ENCODE measurements around the gene PAX5.

PAX5 gene

DNA sequence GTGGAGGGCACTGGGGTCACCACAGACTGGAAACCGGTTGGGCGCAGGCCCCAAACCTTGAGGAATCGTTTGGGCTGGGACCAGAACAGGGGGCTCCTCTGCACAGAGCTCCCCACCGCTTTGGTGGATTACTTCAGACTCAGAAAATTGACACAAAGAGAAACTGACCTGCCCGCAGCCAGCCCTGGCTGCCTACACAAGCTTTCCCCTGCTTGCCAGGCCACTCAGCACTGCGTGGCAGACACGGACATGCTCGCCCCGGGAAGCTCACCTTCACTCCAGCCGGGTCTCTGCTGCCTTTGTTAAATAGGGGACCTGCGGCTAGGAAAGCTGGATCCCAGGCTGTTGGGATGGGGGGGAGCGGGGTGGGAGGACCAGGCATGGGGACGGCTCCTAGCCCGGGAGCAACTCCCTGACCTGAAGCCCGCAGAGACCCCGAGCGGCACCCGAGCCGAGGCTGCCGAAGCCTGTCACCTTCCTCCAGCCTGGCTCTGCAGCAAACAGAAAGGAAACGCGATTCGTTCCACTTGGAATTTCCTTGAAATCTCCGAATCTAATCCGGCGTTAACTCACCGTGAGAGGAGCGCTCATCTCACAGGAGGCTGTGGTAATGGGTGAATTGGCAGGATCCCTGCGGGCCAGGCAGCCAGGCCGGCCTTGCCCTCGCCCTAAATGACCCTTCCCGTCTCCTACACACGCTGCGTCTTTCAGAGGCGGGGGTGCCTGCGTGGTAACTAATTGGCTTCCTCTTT is 8.8 kb downstream of the PAX5 start:
- DNase-seq (ENCODE audit: low read depth), result no peak

DNA sequence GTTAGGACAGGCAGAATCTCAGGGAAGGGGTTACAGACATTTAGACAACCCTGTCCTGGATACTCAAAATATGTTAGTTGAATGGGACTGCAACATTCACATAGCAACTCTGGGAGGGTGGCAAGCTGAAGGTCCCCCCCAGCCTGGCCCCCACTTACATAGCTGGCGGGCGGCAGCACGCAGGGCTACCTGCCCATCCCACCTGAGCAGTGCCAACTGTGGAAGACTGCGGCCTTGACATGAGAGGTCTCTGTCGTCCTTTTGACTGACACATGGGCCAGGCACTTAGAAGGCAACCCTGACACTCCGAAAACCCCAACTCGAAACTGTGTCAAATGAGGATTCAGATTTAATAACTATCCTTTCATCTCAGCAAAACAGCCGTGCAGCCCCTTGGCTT is 16.5 kb downstream of the PAX5 start:
- no peak for DNase-seq (ENCODE audit: low read depth)

DNA sequence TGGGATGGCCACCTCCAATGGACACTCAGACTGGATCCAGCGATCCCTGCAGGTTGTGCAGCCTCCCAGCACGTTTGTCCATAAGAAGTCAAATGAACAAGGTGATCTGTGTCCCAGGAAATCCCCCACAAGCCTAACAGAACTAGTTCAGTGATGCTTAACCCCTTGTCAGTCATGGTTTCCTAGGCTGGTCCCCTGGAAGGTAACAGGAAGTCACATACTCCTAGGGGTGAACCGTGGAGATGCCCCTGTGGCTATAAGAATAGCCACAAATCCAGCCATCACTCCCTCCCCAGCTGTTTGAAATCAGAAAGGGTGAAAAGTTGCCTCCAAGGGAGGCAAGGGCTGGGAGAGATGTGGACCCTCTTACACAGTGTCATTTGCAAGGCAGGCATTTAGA is 22.5 kb downstream of the PAX5 start:
- DNase-seq (ENCODE audit: low read depth), result no peak

DNA sequence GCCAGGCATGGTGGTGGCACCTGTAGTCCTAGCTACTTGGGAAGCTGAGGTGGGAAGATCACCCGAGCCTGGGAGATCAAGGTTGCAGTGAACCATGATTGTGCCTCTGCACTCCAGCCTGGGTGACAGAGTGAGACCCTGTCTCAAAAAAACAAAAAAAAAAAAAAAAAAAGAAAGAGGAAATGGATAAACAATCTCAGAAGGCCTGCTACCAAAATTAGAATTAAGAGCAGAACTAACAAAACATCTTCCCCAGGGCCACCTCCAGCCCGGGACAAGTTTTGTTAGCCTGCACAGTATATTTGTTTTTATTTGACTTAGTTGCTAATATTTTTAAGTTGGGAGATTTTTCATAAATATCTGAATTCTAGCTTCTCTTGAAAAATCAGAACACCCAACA is 23.1 kb downstream of the PAX5 start:
- no peak for DNase-seq (ENCODE audit: low read depth)

DNA sequence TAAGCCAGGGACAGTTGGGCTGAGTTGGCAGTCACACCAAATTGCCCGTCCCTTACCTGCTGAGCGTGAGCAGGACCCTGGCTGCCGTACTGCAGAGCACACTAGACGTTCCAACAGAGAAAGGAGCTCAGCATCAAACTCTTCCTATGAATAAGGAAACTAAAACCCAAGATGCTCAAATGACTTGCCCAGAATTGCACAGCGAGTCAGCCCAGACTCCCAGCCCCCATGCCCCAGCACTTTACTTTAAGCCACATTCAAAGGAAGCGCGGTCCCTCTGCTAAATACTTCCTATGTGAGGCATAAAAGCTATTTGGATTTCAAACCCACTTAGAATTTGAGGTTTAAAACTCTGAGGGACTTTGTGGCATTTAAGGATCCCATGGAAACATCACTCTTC is 23.9 kb downstream of the PAX5 start:
- no peak for DNase-seq (ENCODE audit: low read depth)

DNA sequence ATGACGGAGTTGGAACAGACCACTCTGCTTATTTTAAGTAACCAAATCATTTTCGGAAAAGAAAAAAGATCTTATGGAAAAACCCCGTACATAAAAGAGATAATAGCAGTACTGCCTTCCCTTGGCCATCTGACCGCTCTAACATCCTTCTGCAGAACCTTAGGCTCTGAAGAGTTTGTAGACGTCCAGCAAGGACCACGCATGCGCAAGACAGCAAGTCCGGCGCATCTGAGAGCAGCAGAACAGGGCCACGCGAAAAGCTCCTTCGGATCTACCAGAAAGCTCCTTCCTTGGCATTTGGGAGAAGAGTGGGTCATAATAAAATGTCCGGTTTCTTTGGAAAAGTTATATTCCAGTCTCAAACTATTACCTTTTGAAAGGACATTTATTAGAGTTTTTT is 26.8 kb downstream of the PAX5 start:
- DNase-seq (ENCODE audit: low read depth), result no peak

DNA sequence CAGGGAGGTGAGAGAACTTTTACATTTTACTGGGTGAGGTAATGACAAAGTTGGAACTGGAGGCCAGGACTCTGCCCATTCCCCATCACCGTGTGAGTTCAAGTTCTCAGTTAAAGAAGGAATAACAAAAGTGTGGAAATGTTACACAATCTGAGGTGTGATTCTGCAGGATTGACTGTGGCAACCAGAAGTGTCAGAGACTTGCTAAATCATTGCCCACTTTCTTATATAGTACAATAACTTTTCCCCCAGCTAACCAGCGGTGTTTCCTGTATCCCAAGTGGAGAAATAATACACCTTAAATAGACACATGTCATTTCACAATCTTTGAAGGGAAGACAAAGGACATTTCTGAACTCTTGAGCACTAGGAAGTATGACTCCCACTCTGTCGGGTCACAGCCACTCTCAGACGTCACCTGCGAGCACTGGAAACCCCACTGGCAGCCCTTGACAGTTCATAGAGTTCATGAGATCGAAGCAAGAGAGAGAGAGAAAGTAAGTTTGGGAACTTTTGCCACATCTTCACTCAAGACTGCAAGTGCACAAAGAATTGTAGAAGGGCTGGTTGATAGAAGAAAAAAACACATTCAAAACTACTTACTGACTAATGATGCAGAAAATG is 28.4 kb downstream of the PAX5 start:
- DNase-seq (ENCODE audit: low read depth), result no peak

DNA sequence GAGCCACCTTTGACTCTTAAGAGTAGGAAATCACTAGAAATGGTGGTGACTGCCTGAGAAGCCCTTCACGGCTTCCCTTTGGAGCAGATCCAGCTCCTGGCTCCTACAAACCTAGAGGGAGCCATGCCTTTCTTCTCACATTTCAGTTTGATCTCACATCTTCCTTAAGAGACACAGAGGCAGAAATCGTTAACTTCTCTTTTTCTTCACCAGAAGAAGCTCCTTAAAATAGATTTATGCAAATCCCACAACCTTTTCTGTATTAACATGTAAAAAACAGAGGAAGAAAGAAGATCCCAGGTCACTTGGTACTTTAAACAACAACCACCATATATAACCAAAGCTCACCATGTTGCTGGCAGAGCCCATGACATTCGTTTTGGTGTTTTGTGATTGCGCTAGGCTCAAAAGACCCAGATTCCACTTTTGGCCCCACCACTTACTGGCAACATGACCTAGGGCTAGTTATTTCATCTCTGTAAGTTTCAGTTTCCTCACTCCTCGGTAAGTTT is 29.6 kb downstream of the PAX5 start:
- no peak for DNase-seq (ENCODE audit: low read depth)

DNA sequence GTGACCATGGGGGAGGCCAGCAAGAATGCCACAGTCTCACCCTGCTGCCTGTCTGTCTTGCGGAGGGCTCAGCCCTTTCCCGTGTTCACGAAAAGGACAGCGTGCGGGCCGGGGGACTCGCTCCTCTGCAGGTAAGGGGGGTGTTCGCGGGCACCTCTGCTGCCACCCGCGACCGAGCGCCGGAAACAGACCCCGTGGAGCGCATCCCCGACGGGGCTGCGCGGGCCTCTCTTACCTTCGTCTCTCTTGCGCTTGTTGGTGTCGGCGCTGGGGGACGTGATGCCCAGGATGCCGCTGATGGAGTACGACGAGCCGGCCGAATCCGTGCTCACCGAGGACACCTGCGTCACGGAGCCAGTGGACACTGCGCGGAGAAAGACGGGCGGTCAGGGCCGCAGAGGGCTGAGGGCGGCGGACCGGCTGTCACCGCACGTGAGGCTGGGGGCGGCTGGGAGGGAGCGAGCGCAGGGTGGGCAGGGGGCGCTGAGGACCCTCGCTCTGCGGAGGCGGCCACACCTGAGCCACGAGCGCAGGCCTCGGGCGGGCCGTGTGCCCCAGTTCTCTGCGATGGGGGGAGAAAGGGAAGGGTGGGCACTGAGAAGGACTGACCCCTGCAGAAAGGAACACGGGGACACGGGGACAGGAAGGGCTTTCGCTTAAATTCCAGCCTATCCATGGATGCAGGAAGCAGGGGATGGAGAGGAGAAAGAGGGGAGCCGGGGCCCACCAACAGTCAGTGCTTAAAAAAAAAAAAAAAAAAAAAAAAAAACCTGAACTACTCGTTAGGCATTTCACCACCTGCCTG is 31.5 kb downstream of the PAX5 start:
- DNase-seq (ENCODE audit: low read depth), result no peak

DNA sequence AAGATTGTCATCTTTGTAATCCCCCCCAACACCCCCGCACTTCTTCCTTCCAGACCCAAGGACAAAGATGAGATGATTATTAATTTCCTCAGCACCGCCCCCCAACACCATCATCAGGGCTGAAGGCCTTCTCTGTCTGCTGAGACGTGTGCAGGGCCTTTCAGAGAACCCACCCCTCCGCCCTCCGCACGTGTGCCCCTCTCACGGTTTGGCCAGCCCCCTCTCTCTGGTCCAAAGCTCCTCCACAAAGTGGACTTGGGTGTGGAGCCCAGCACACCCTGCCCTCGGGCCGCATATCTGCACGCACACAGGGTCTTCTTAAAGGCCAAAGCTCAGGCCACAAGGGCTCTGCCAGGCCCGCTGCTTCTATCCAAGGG is 32.0 kb downstream of the PAX5 start:
- no peak for DNase-seq (ENCODE audit: low read depth)

DNA sequence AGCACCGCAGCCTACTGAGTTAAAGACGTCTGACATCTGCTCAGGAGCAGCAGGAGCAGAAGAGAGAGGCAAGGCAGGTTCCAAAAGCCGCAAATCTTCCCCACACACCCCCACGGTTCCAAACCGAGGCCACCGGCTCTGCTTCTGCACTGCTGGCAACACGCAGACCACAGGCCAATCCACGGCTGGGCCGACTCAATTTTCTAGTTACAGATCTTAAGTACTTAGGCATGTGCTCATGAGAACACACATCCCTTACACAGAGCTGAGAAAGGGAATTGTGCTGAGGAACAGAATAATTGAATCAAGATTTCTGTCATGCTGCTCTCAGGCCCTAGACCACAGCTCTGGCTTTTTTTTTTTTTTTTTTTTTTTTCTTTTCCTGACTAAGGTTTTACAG is 32.6 kb downstream of the PAX5 start:
- DNase-seq (ENCODE audit: low read depth), result no peak

DNA sequence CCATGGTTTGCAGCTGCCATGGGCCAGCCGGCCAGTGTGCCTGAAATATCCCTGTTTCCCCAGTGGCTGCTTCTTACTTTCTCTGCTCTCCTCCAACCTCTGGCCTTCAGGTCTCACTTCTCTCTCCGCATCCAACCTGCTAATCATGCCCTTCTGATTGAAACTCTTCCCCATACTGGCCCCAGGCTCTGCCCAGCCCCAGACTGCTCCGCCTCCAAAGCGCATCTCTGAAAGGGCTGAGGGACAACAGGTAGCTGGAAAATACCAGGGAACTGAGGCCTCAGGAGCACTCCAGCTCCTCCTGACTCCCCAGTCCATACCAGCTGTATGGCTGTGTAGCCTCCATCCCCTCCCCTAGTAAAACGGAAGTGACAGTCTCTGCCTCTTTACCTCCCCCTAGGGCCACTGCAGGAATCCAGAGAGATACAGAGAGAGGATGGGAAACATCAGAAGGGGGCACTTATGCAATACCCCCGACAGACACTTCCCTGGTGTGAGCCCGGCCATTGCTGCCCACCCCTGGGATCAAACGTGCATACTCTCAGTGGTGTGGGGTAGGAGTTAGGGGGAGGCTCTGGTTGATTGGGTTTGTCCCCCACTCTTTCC is 34.2 kb downstream of the PAX5 start:
- DNase-seq (ENCODE audit: low read depth), result no peak

DNA sequence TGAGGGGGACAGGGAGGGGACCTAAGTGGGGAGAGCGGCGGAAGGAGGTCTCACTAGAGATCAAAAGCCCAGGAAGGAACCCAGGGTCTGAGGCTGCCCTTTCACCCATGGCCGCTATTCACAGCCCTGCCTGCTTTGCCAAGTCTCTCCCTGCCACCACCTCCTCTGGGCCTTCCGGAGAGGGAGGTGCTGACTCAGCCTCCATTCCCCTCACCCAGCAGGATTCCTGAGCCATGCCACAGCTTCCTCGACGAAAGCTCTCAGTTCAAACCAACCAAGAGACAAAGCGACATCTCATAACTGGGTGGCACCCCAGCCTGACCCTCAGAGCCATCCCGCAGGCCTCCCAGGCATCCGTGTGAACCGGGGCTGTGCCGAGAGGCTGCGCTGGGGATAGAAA is 36.7 kb downstream of the PAX5 start:
- no peak for DNase-seq (ENCODE audit: low read depth)

DNA sequence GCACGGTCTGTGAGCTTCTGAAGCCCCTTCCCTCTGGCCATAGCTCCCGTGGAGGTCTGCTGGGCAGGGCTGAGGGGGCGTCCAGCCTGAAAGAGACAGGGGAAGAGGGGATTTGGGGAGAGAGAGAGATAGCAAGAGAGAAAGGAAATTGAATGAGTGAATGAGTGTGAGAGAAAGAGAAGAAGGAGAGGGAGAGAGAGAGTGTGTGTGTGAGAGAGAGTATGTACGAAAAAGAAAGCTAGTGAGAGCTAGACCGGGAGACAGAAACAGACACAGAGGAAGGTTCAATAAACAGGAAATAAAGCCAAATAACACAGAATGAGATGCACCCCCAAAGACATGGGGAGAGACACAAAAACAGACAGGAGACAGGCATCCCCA is 37.4 kb downstream of the PAX5 start:
- no peak for DNase-seq (ENCODE audit: low read depth)

DNA sequence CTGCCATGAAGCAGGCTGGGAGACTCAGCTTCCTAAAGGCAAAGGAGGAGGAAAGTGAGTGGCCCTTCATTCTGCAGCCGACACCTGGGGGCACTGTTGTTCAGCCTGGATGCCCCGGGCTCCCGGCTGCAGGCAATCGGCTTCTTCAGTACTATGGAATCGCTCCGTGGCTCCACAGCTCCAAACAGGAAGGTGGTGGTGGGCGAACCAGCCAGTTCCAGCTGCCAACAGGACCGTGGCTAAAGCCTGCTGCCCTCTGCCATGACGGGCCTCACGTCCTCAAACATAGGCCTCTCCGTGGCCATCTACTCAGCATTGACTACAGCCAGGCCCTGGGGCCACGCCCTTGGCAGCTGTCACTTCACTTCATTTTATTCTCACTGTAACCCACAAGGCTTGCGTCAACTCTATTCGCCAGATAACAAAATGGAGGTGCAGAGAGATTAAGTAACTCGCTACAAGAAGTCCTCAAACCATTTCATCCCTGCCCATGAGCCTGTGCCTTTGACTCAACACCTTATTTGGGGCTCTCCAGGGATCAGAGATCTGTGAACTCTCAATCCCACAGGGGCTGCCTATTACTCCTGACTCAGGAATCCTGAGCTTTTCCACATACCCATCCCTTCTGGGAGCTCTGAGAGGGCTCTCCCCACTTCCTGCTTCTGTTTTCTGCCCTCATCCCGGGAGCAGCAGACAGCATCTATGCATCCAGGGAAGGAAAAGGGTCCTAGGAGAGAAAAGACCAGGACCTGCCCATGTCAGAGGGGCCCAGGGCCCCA is 38.0 kb downstream of the PAX5 start:
- DNase-seq (ENCODE audit: low read depth), result peak; percentile 46

DNA sequence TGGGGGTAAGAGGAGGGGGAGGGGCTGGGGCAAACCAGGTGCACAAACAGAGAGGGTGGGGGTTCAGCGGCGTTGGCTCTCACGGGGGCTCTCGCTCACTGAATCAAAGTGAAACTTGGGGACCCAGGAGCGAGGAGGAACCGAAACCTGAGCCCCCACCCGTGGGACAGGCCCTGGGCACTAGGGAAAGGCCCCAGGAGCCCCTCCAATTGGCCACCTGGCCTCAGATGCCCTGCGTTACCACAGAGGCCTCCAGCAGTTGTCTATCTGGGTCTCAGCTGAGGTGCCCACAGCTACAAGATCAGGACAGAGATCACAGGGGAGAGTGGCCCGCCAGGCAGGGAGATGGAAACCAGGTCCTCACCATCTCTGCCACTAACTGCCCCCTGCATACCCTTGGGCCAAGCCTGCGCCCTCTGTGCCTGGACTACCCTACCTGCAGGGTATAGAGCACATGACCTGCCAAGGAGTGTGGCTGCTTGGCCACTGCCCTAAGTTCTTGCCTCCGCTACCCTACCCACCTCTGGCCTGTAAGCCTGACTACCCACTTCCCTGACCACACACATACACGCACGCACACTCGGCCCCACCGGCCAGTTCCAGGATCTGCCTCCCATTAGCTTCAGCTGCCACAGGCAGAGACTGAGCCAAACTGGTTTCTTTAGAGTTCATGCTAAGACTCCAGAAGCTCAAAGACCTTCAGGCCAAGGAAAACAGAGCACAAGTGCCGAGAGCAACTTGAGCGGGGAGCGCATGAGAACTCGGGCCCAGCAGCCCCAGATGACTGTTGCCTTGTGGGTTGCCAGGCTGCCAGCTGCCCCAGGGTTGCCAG is 39.9 kb downstream of the PAX5 start:
- no peak for DNase-seq (ENCODE audit: low read depth)

DNA sequence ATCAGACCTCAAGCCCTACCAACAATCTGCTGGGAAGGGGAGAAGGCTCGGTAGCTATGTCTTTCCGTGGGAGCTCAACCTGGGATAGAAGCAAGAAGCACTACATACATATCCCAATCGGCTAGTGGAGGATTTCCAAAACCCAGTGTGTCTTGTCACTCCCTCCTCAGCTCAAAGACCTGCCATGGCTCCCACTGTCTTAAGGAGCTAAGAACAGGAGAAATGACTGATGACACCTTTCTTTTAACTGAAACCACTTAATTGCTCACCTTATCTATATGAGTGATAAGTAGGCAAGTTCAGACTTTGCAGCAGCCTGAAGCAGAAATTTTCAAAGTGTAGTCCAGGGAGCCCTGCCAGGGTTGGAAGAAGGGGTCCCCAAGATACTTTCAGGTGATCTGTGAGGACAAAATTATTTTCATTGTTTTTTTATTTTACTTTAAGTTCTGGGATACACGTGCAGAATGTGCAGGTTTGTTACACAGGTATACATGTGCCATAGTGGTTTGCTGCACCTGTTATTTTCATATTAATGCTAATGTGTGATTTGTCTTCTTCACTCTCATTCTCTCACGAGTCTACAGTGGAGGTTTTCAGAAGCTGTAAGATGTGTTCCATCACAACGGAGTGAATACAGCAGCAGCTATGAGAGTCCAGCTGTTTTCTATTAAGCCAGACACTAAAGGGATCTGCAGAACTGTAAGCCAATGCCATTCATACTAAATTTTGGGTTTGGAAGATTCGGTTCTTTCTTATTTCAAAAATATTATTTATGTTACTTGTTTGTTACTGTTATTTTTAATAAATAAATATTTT is 41.4 kb downstream of the PAX5 start:
- no peak for DNase-seq (ENCODE audit: low read depth)

DNA sequence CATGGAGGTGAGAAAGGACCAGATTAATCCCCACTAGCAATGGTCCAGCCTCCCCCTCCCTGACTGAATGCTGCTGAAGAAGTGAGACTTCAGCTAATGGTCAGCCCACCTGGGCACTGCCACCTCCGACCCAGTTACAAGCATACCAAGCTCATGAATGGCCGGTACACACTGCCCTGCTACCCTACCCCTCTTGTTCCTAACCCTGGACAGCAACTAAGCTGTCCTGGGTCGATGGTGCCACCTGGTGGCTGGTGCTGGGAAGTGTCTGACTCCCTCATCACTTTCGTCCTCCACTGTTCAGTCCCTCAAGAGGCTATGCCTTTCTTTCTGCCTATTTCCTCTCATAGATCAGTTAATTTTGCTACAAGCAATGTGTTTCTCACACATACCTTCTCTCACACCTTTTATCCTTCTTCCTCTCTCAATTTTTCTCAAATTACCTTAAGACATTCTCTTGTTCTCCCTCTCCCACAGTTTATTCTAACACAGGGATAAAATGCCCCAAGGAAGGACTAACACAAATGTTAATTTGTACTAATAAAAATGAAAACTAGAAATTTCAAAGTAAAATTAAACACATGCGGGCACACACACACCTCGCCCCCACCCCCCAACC is 42.4 kb downstream of the PAX5 start:
- no peak for DNase-seq (ENCODE audit: low read depth)

DNA sequence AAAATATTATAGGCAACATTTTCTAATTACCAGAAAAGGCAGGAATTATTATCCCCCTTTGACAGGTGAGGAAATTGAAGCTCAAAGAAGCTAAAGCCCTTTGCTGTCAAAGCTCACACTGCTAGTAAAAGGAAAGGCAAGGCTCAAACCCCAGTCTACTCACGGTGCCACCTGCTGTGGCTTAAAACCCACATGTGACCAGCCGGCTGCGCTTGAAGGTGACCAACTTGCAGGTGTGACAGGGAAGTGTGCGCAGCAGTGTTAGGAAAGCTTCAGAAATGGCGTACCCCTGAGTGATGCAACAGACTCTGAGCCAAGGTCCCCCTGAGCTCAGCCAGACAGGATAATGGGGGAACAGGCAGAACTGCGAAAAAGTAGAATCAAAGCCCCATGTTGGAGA is 45.2 kb downstream of the PAX5 start:
- DNase-seq (ENCODE audit: low read depth), result no peak

DNA sequence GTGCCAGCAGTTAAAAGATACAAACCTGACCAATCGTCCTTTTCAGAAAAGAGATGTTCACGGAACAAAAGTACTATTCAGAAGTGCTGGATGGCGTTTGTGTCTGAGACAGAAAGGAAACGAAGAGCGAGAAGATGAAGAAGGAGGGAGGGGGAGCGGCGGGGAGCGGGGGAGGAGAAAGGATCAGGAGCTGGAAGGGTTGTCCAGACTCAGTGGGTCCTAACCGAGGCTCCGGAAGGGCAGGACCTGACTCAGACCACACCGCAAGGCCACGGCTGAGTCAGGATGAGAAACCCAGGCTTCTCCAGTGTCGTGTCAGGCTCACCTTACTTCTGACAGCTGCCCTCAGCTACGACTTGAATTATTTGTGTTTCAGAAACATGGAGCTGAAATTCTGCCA is 46.2 kb downstream of the PAX5 start:
- no peak for DNase-seq (ENCODE audit: low read depth)

All from activated T-cell treated with anti-CD3 and anti-CD28 coated beads for 1 hour (primary cell).